HL-60 (cell line): ENCODE data around the gene HPS4.

Experiments
- CTCF ChIP-seq: IDR thresholded peaks from one replicate; pipeline ENCODE4 v1.5.1; 2011; ENCODE audit warnings: low read length, control low read depth, inconsistent platforms; ENCODE audit not compliant: insufficient read depth
- POLR2AphosphoS5 ChIP-seq: IDR thresholded peaks from 2 replicates; pipeline ENCODE4 v1.6.1; 2012; ENCODE audit warnings: low read depth

GRCh38 chr22:26529345-26529744, 45.8 kb upstream of the HPS4 start:
- TF ChIP-seq CTCF (no peak), POLR2AphosphoS5 (no peak)
